ENCODE results near the gene MFSD2A. TPM values are rescaled to one million over a fixed set of nuclear protein-coding genes. Genes with fewer than 3 reads are reported as not detected.

Gene MFSD2A
- total RNA-seq, result 4.9 and 5.9 TPM in 2 replicates

DNA sequence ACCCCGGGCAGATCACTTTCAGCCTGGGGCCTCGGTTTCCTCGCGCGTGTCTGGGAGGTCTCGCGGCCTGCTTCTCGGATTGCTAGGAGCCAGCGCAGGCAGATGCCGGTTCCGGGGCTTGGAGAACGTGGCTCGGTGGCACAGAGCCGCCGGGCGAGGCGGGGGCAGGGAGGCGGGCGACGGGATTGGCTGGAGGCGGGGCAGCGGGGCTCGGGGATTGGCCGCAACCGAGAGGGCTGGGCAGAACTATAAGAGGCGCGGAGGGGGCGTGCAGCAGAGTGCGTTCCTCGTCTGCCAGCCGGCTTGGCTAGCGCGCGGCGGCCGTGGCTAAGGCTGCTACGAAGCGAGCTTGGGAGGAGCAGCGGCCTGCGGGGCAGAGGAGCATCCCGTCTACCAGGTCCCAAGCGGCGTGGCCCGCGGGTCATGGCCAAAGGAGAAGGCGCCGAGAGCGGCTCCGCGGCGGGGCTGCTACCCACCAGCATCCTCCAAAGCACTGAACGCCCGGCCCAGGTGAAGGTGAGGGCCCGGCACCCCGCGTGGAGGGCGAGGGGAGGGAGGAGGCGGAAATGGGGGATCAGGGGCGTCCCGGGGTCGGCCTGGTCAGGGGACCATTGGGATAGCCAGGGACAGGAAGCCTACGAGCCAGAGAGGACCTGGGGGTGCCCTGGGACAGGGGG, at the start of gene MFSD2A:
Gene MFSD2A (plus strand): TSS at position 276 of the 677 bp plus-strand sequence. CDS start 148 bp downstream, at position 424.

Other genes starting within 250 kb of the MFSD2A start
- 36.2 and 44.4 TPM in 2 replicates for gene PPIE, start 216.3 kb upstream of the MFSD2A start, total RNA-seq
- 2.2 and 4.5 TPM in 2 replicates for gene OXCT2, start 183.8 kb upstream of the MFSD2A start, total RNA-seq
- under 0.01 TPM in 2 replicates for gene BMP8B, start 166.3 kb upstream of the MFSD2A start, total RNA-seq
- 35.0 and 35.4 TPM in 2 replicates for gene TRIT1, start 71.6 kb upstream of the MFSD2A start, total RNA-seq
- 0.22 and 0.37 TPM in 2 replicates for gene MYCL, start 53.2 kb upstream of the MFSD2A start, total RNA-seq
- gene CAP1, start 85.6 kb downstream of the MFSD2A start, total RNA-seq, result 510 and 808 TPM in 2 replicates
- 54.2 and 56.2 TPM in 2 replicates for gene PPT1, start 142.1 kb downstream of the MFSD2A start, total RNA-seq
- gene RLF, start 206.2 kb downstream of the MFSD2A start, total RNA-seq, result 28.5 and 29.7 TPM in 2 replicates

Data from uterine smooth muscle cell (primary cell).